Measurements from ENCODE around the gene WDPCP. TPM values are rescaled to one million over a fixed set of nuclear protein-coding genes. Genes with fewer than 3 reads are reported as not detected.

WDPCP gene
- polyA plus RNA-seq, 1 donor from 2014 or later = 8.9 TPM

DNA sequence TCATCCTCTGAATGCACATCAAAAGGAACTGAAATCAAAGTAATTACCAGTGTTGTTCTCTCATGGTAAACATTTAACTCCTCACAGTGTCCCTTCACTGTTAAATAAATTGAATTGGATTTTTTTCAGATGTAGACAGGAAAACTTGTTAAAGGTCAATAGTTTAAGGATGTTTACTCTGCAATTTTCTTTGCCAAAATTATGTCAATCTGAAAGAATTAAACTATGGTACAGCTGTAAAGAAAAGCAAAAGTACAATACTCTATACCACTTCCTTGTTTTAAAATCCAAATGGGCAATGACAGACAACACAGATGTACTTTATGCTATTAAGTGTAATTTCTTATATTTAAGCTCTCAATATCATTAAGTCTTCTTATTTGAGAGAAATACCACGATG is 153.2 kb downstream of the WDPCP start:
- no peak for TF ChIP-seq EZH2 (IDR thresholded peaks at IDR 0.05; ENCODE audit: borderline replicate concordance, insufficient read depth, low read length, poor library complexity, severe bottlenecking)
- TF ChIP-seq RAD21 (conservative IDR thresholded peaks at IDR 0.05) = no peak
- TF ChIP-seq MXI1 (conservative IDR thresholded peaks at IDR 0.05; ENCODE audit: poor library complexity, severe bottlenecking) = no peak
- no peak for TF ChIP-seq POLR2AphosphoS5 (IDR thresholded peaks at IDR 0.05)
- no peak for TF ChIP-seq EP300 (conservative IDR thresholded peaks at IDR 0.05; ENCODE audit: poor library complexity, severe bottlenecking)
- TF ChIP-seq, protein P1, sequence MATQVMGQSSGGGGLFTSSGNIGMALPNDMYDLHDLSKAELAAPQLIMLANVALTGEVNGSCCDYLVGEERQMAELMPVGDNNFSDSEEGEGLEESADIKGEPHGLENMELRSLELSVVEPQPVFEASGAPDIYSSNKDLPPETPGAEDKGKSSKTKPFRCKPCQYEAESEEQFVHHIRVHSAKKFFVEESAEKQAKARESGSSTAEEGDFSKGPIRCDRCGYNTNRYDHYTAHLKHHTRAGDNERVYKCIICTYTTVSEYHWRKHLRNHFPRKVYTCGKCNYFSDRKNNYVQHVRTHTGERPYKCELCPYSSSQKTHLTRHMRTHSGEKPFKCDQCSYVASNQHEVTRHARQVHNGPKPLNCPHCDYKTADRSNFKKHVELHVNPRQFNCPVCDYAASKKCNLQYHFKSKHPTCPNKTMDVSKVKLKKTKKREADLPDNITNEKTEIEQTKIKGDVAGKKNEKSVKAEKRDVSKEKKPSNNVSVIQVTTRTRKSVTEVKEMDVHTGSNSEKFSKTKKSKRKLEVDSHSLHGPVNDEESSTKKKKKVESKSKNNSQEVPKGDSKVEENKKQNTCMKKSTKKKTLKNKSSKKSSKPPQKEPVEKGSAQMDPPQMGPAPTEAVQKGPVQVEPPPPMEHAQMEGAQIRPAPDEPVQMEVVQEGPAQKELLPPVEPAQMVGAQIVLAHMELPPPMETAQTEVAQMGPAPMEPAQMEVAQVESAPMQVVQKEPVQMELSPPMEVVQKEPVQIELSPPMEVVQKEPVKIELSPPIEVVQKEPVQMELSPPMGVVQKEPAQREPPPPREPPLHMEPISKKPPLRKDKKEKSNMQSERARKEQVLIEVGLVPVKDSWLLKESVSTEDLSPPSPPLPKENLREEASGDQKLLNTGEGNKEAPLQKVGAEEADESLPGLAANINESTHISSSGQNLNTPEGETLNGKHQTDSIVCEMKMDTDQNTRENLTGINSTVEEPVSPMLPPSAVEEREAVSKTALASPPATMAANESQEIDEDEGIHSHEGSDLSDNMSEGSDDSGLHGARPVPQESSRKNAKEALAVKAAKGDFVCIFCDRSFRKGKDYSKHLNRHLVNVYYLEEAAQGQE (IDR thresholded peaks at IDR 0.05; ENCODE audit: borderline replicate concordance) = no peak
- TF ChIP-seq, protein P2, sequence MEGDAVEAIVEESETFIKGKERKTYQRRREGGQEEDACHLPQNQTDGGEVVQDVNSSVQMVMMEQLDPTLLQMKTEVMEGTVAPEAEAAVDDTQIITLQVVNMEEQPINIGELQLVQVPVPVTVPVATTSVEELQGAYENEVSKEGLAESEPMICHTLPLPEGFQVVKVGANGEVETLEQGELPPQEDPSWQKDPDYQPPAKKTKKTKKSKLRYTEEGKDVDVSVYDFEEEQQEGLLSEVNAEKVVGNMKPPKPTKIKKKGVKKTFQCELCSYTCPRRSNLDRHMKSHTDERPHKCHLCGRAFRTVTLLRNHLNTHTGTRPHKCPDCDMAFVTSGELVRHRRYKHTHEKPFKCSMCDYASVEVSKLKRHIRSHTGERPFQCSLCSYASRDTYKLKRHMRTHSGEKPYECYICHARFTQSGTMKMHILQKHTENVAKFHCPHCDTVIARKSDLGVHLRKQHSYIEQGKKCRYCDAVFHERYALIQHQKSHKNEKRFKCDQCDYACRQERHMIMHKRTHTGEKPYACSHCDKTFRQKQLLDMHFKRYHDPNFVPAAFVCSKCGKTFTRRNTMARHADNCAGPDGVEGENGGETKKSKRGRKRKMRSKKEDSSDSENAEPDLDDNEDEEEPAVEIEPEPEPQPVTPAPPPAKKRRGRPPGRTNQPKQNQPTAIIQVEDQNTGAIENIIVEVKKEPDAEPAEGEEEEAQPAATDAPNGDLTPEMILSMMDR (IDR thresholded peaks at IDR 0.05; ENCODE audit: poor library complexity, severe bottlenecking) = no peak
- TF ChIP-seq TAF1 (IDR thresholded peaks at IDR 0.05; ENCODE audit: low read depth) = no peak
- TF ChIP-seq SMC3 (conservative IDR thresholded peaks at IDR 0.05; ENCODE audit: poor library complexity) = no peak
- no peaks in the 10 kb centered on the region for H3K27me3 ChIP-seq (ENCODE audit: insufficient read depth, low read depth, low read length)
- H3K4me3 ChIP-seq (ENCODE audit: low read length) = peak overlapping the region; percentile 20

DNA sequence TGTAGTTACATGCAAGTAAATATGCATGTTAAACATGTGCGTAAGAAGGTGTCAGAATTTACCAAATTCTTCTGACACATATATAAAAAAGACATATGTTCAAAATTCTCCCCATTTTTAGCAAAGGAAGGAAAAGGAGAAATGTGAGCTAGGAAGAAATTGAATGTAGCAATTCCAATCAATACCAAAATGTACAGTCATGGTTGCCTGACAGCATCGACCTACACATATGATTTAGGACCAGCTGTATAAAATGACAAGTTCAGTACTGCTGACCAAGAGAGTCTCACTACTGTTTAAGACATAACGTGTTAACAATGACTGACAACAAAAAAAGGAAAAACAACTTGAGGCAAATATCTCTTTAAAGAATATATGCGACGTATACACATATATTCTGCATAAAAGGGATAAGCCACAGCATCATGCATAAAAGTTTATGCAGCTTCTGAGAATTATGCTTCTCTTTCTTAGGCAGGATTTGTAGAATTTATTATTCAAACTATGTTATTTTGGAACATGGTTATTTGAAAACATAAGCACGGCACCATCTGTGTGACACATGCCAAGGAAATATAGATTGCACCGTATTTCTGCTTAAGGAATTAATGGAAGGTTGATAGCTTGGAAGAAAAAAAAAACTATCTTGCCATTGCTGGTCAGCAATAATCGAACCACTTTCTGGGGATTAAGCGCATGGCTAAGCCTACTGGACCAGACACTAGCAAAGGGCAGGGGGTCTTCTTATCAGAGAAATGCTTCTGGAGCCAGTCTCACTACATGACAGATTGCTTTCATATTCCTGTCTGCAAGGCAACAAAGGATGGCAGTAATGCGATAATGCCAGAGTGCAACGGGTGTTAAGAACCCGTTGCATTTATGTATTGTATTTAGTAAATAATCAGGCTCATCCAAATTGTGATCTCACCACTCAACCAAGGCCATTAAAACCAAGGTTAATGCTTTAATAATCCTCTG is 154.0 kb downstream of the WDPCP start:
- Histone ChIP-seq H3K9me2 (ENCODE audit: insufficient read depth, low read length) (no peaks in the 10 kb centered on the region), H3K4me3 (ENCODE audit: low read length) (peak overlapping the region; percentile 20), H3K79me2 (replicated peaks; ENCODE audit: insufficient read depth, low read length) (no peaks in the 10 kb centered on the region)

More for the DNA sequence above, 153.2 kb downstream of the WDPCP start:
- peak overlapping the region; percentile 36 for H3K27ac ChIP-seq (ENCODE audit: low read length)
- H3K4me2 ChIP-seq (ENCODE audit: low read length) = peak overlapping the region; percentile 2
- no peak overlapping the region for H3K9ac ChIP-seq (ENCODE audit: low read length)
- no peaks in the 10 kb centered on the region for H3K9me2 ChIP-seq (ENCODE audit: insufficient read depth, low read length)
- no peaks in the 10 kb centered on the region for H3K36me3 ChIP-seq (ENCODE audit: insufficient read depth, low read length)
- H3K79me2 ChIP-seq (replicated peaks; ENCODE audit: insufficient read depth, low read length) = no peaks in the 10 kb centered on the region
- no peak overlapping the region for H2AFZ ChIP-seq (ENCODE audit: low read depth, low read length)
- H3K9me3 ChIP-seq (ENCODE audit: low read length) = no peaks in the 10 kb centered on the region
- peaks cover 3% of the 10 kb centered on the region for H3F3A ChIP-seq (ENCODE audit: insufficient read depth, low read length, poor library complexity, severe bottlenecking)
- no peaks in the 10 kb centered on the region for H4K20me1 ChIP-seq (ENCODE audit: insufficient read depth)

More for the DNA sequence above, 154.0 kb downstream of the WDPCP start:
- H3K27me3 ChIP-seq (ENCODE audit: insufficient read depth, low read depth, low read length) = no peaks in the 10 kb centered on the region
- H4K20me1 ChIP-seq (ENCODE audit: insufficient read depth) = no peaks in the 10 kb centered on the region
- TF ChIP-seq TAF1 (IDR thresholded peaks at IDR 0.05; ENCODE audit: low read depth) (no peak), EP300 (conservative IDR thresholded peaks at IDR 0.05; ENCODE audit: poor library complexity, severe bottlenecking) (peak; percentile 29)
- H3K27ac ChIP-seq (ENCODE audit: low read length) = no peak overlapping the region
- H3K9me3 ChIP-seq (ENCODE audit: low read length) = no peaks in the 10 kb centered on the region
- no peak overlapping the region for H3K9ac ChIP-seq (ENCODE audit: low read length)
- no peaks in the 10 kb centered on the region for H3K36me3 ChIP-seq (ENCODE audit: insufficient read depth, low read length)
- peak overlapping the region; percentile 2 for H3K4me2 ChIP-seq (ENCODE audit: low read length)
- H3F3A ChIP-seq (ENCODE audit: insufficient read depth, low read length, poor library complexity, severe bottlenecking) = peaks cover 3% of the 10 kb centered on the region
- no peak overlapping the region for H2AFZ ChIP-seq (ENCODE audit: low read depth, low read length)

Measured in neural cell (in vitro differentiated cells).